Stomach (tissue), 9 donors: ENCODE results near the gene FUCA1. TPM values are rescaled to one million over a fixed set of nuclear protein-coding genes. Genes with fewer than 3 reads are reported as not detected.

Source experiments
- DNase-seq, 2 donors: peaks; one replicate each; pipeline versions ENCODE4 v3.0.0 to v3.0.0-alpha.2; 2013 to 2019
- H3K27ac ChIP-seq, 5 donors: fragments of 200-600 bp in 4 of 5; sonication (generic) in 4 of 5; one replicate each; pipeline ENCODE4 v1.5.1; 2013 to 2019; ENCODE audit warnings: mild to moderate bottlenecking in 1 of 5, moderate library complexity in 1 of 5
- H3K27me3 ChIP-seq, 3 donors: fragments of 200-600 bp; sonication (generic); one replicate each; pipeline ENCODE4 v1.5.1; 2017 to 2019; ENCODE audit warnings: mixed run types in 1 of 3
- H3K36me3 ChIP-seq, 4 donors: fragments of 200-600 bp; sonication (generic); 1 replicate in 3 of 4; 2 replicates in 1 of 4; pipeline ENCODE4 v1.5.1; 2016 to 2019
- H3K4me1 ChIP-seq, 4 donors: fragments of 200-600 bp; sonication (generic); one replicate each; pipeline ENCODE4 v1.5.1; 2016 to 2019
- H3K4me3 ChIP-seq, 4 donors: fragments of 200-600 bp; sonication (generic) in 3 of 4; one replicate each; pipeline ENCODE4 v1.5.1; 2016 to 2019; ENCODE audit warnings: mild to moderate bottlenecking in 1 of 4
- H3K9me3 ChIP-seq, 4 donors: fragments of 200-600 bp; sonication (generic); one replicate each; pipeline ENCODE4 v1.5.1; 2016 to 2019
- CTCF ChIP-seq, 7 experiments: fragments of 450-650 bp in 4 of 7; fragments of 200-600 bp in 3 of 7; sonication (generic) in 3 of 7; IDR thresholded peaks; one replicate each; pipeline ENCODE4 v1.5.1; 2016 to 2019; ENCODE audit warnings: antibody characterized with exemption in 7 of 7, control low read depth in 2 of 7, mild to moderate bottlenecking in 1 of 7
- EP300 ChIP-seq: sonication (generic); formaldehyde crosslinking; IDR thresholded peaks from one replicate; pipeline ENCODE4 v1.6.1; 2017; ENCODE audit warnings: antibody characterized with exemption
- POLR2A ChIP-seq, 4 donors: fragments of 450-650 bp; IDR thresholded peaks; one replicate each; pipeline ENCODE4 v1.6.1; 2016; ENCODE audit warnings: antibody characterized with exemption in 4 of 4, control low read depth in 2 of 4, mild to moderate bottlenecking in 1 of 4, moderate library complexity in 1 of 4
- POLR2AphosphoS5 ChIP-seq, 3 donors: sonication (generic); formaldehyde crosslinking; IDR thresholded peaks; one replicate each; pipeline ENCODE4 v1.6.1; 2016; ENCODE audit warnings: antibody characterized with exemption in 3 of 3
- WGBS, 5 donors: extraction: QIAGEN DNeasy Blood & Tissue Kit in 3 of 5; methylation state at CpG; one replicate each; pipeline versions ENCODE4 v1.1.5 to v1.1.7; 2013 to 2018; 5-methylcytosine and 5-hydroxymethylcytosine counted together
- intact Hi-C: fragments of 100-400 bp; cut with DNase I; formaldehyde crosslinking; loops from one replicate; pipeline ENCODE4 v1.15.1; 2023; ENCODE audit warnings: low total_unique reads
- polyA plus RNA-seq, 3 donors: library from polyadenylated mRNA; stranded (reverse); fragments of 200-250 nt; gene quantifications; one replicate each; pipeline ENCODE4 v1.2.3, GENCODE V29; 2013
- total RNA-seq, 5 donors: library from RNA; depleted of rRNA; stranded (reverse); fragments of >200 nt; gene quantifications; one replicate each; pipeline versions ENCODE4 v1.1.0 to v1.2.3, GENCODE V29; 2014 to 2016
- donor health status: healthy with polysubstance abuse.
- donor health status: Bipolar disorder and iron deficiency.
- donor health status: healthy.

FUCA1 gene
- total and polyA plus RNA-seq, 8 donors: 4.1 to 80.0 (median 23.0) TPM

GRCh38 chr1:23895082-23895481 is 27.0 kb upstream of the FUCA1 start:
- no peak overlapping the region for H3K4me3 ChIP-seq
- 73 to 87% (median 83%) methylated on average over 5 of the region's 5 CpGs for WGBS, 5 donors
- intact Hi-C loops: no loop called here
- no peaks in the 10 kb centered on the region for H3K36me3 ChIP-seq
- H3K27ac ChIP-seq: no peak overlapping the region
- DNase-seq: no peak
- TF ChIP-seq POLR2A (IDR thresholded peaks at IDR 0.05) (no peak), EP300 (no peak), CTCF (IDR thresholded peaks at IDR 0.05) (no peak), POLR2AphosphoS5 (IDR thresholded peaks at IDR 0.05) (no peak)
- H3K4me1 ChIP-seq: no peaks in the 10 kb centered on the region
- H3K9me3 ChIP-seq: no peaks in the 10 kb centered on the region
- H3K27me3 ChIP-seq: no peaks in the 10 kb centered on the region

GRCh38 chr1:23889074-23889473 is 21.0 kb upstream of the FUCA1 start:
- no peaks in the 10 kb centered on the region for H3K4me1 ChIP-seq
- H3K36me3 ChIP-seq: no peaks in the 10 kb centered on the region
- H3K4me3 ChIP-seq: no peak overlapping the region
- intact Hi-C loops: no loop called here
- WGBS, 5 donors: 67 to 86% (median 82%) methylated on average over 5 of the region's 5 CpGs
- H3K9me3 ChIP-seq: no peaks in the 10 kb centered on the region
- no peak for DNase-seq
- H3K27me3 ChIP-seq: no peaks in the 10 kb centered on the region
- TF ChIP-seq POLR2A (IDR thresholded peaks at IDR 0.05): no peak
- no peak for TF ChIP-seq EP300
- TF ChIP-seq POLR2AphosphoS5 (IDR thresholded peaks at IDR 0.05): no peak
- no peak for TF ChIP-seq CTCF (IDR thresholded peaks at IDR 0.05)
- H3K27ac ChIP-seq: no peak overlapping the region

GRCh38 chr1:23885222-23885621 is 17.1 kb upstream of the FUCA1 start:
- Histone ChIP-seq H3K27me3 (no peaks in the 10 kb centered on the region), H3K9me3 (no peaks in the 10 kb centered on the region), H3K36me3 (no peaks in the 10 kb centered on the region), H3K27ac (no peak overlapping the region), H3K4me3 (no peak overlapping the region), H3K4me1 (no peaks in the 10 kb centered on the region)
- intact Hi-C loops: no loop called here
- TF ChIP-seq CTCF (IDR thresholded peaks at IDR 0.05): no peak
- TF ChIP-seq EP300: no peak
- TF ChIP-seq POLR2AphosphoS5 (IDR thresholded peaks at IDR 0.05): no peak
- no peak for TF ChIP-seq POLR2A (IDR thresholded peaks at IDR 0.05)
- WGBS, 5 donors: 75 to 95% (median 86%) methylated on average over 4 of the region's 4 CpGs
- no peak for DNase-seq

- no peak overlapping the region for H3K27ac ChIP-seq
- no peaks in the 10 kb centered on the region for H3K4me1 ChIP-seq
- H3K9me3 ChIP-seq: peaks cover 0 to 23% (median 22%) of the 10 kb centered on the region in 4 donors
- no peak for TF ChIP-seq CTCF (IDR thresholded peaks at IDR 0.05)
- TF ChIP-seq EP300: no peak
- no peak overlapping the region for H3K4me3 ChIP-seq
- H3K27me3 ChIP-seq: no peaks in the 10 kb centered on the region
- 69 to 85% (median 84%) methylated on average over 4 of the region's 4 CpGs for WGBS, 5 donors
- H3K36me3 ChIP-seq: no peaks in the 10 kb centered on the region
- intact Hi-C loops: no loop called here
- no peak for DNase-seq
Observed at GRCh38 chr1:23882746-23883145, 14.7 kb upstream of the FUCA1 start.
